Kidney (tissue), 14 donors: Measurements from ENCODE around the gene KLHL40. TPM values are rescaled to one million over a fixed set of nuclear protein-coding genes. Genes with fewer than 3 reads are reported as not detected.

ENCODE experiments used
- DNase-seq, 5 donors: peaks; one replicate each; pipeline ENCODE4 v3.0.0-alpha.2; 2013 to 2020
- FAIRE-seq: peaks from 2 replicates; lab custom pipeline; 2012; peaks lifted over from hg19 to GRCh38; lab: Jason Lieb, UNC
- H3K27ac ChIP-seq, 2 donors: one replicate each; pipeline ENCODE4 v1.7.0; 2013; ENCODE audit warnings: low read depth in 2 of 2, low read length in 2 of 2, inconsistent platforms in 1 of 2
- H3K27me3 ChIP-seq: one replicate; pipeline ENCODE4 v1.7.1; 2013; ENCODE audit warnings: low read length, inconsistent platforms; ENCODE audit not compliant: control insufficient read depth, insufficient read depth
- H3K36me3 ChIP-seq, 3 donors: one replicate each; pipeline versions ENCODE4 v1.7.0 to v1.7.1; 2013; ENCODE audit warnings: low read length in 3 of 3, control low read depth in 1 of 3, inconsistent platforms in 1 of 3; ENCODE audit not compliant: insufficient read depth in 3 of 3, control insufficient read depth in 2 of 3
- H3K4me1 ChIP-seq, 3 donors: one replicate each; pipeline versions ENCODE4 v1.7.0 to v1.7.1; 2013; ENCODE audit warnings: low read length in 3 of 3, inconsistent platforms in 1 of 3, low read depth in 1 of 3; ENCODE audit not compliant: control insufficient read depth in 2 of 3, insufficient read depth in 2 of 3
- H3K4me3 ChIP-seq, 3 donors: one replicate each; pipeline versions ENCODE4 v1.7.0 to v1.8.1; 2013; ENCODE audit warnings: low read length in 3 of 3, control low read depth in 1 of 3, inconsistent platforms in 1 of 3
- H3K9ac ChIP-seq, 3 donors: one replicate each; pipeline versions ENCODE4 v1.7.0 to v1.7.1; 2013; ENCODE audit warnings: low read length in 3 of 3, control low read depth in 1 of 3, inconsistent platforms in 1 of 3
- H3K9me3 ChIP-seq, 3 donors: one replicate each; pipeline versions ENCODE4 v1.7.0 to v1.7.1; 2013; ENCODE audit warnings: low read length in 3 of 3, control low read depth in 1 of 3, inconsistent platforms in 1 of 3; ENCODE audit not compliant: control insufficient read depth in 2 of 3, insufficient read depth in 1 of 3
- intact Hi-C: fragments of 100-400 bp; cut with DNase I; formaldehyde crosslinking; loops from one replicate; pipeline ENCODE4 v1.11.1; 2022
- polyA plus RNA-seq: library from polyadenylated mRNA; stranded (reverse); fragments of 350-450 nt; fragmentation: Illumina TruSeq; extraction: RNeasy Lipid Tissue Mini Kit (QIAGEN cat#74804); gene quantifications from one replicate; pipeline ENCODE4 v1.2.3, GENCODE V29; 2014; ENCODE audit warnings: low read depth, low replicate concordance; ENCODE audit not compliant: insufficient read depth
- total RNA-seq: library from RNA; stranded (reverse); fragmentation: NEBNext Ultra II Directional; extraction: Animal tissue kit (Norgen Biotek cat#: 25700); gene quantifications from one replicate; pipeline ENCODE4 v1.2.1, GENCODE V29; 2021
- TF ChIP-seq, protein P1 (sequence below): IDR thresholded peaks from 3 replicates; pipeline ENCODE4 v1.5.1; 2012; ENCODE audit warnings: mild to moderate bottlenecking, moderate library complexity, borderline replicate concordance; ENCODE audit not compliant: insufficient read depth; ENCODE audit errors: extremely low read depth
- donor health status: control.
- donor health status: control.
- donor health status: control.
- donor health status: control.
- donor health status: control.
- donor health status: DM: yes; HTN: yes; CAD: no.
- donor health status: Normal renal cell carcinoma (clear cell type).

KLHL40 gene
- total and polyA plus RNA-seq, 2 donors from 2014 or later, result not detected

DNA sequence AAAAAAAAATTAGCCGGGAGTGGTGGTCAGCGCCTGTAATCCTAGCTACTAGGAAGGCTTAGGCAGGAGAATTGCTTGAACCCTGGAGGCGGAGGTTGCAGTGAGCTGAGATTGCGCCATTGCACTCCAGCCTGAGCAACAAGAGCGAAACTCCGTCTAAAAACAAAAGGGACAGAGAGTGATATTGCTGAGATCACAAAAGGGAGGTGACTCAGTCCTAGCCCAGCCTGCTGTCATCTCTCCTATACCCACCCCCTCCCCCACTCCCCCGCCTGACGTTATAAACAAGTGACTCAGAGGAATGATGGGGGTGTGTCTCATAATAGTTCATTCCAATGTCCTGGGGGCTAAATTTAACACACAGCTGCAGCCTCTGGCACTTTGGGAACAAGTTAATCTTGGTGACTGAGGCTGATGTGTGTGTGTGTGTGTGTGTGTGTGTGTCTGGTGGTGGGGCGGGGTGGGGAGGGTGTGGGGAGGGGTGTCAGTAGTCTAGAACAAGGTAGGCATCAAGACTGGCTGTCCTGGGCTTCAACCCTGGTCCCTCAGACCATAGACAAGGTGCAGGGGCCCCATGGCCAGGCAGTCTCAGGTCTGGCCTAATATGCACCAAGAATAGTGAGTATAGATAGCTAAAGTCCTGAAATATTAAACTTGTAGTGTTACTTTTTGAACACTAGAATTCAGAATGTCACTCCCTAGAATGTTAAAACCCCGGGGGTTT, 1.3 kb upstream of the KLHL40 start:
- no peaks in the 10 kb centered on the region for H3K36me3 ChIP-seq
- TF ChIP-seq, protein P1, sequence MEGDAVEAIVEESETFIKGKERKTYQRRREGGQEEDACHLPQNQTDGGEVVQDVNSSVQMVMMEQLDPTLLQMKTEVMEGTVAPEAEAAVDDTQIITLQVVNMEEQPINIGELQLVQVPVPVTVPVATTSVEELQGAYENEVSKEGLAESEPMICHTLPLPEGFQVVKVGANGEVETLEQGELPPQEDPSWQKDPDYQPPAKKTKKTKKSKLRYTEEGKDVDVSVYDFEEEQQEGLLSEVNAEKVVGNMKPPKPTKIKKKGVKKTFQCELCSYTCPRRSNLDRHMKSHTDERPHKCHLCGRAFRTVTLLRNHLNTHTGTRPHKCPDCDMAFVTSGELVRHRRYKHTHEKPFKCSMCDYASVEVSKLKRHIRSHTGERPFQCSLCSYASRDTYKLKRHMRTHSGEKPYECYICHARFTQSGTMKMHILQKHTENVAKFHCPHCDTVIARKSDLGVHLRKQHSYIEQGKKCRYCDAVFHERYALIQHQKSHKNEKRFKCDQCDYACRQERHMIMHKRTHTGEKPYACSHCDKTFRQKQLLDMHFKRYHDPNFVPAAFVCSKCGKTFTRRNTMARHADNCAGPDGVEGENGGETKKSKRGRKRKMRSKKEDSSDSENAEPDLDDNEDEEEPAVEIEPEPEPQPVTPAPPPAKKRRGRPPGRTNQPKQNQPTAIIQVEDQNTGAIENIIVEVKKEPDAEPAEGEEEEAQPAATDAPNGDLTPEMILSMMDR, result no peak
- DNase-seq, result peak in 3 of 5 donors; percentile 20 to 80 (median 33)
- H3K27ac ChIP-seq, result no peak overlapping the region
- peaks cover 8% of the 10 kb centered on the region for H3K27me3 ChIP-seq
- intact Hi-C loops, result no loop called here
- no peak overlapping the region for H3K9ac ChIP-seq
- peaks cover 0 to 4% (median 0%) of the 10 kb centered on the region in 3 donors for H3K4me1 ChIP-seq
- H3K4me3 ChIP-seq, result no peak overlapping the region
- no peak for FAIRE-seq
- H3K9me3 ChIP-seq, result no peaks in the 10 kb centered on the region

DNA sequence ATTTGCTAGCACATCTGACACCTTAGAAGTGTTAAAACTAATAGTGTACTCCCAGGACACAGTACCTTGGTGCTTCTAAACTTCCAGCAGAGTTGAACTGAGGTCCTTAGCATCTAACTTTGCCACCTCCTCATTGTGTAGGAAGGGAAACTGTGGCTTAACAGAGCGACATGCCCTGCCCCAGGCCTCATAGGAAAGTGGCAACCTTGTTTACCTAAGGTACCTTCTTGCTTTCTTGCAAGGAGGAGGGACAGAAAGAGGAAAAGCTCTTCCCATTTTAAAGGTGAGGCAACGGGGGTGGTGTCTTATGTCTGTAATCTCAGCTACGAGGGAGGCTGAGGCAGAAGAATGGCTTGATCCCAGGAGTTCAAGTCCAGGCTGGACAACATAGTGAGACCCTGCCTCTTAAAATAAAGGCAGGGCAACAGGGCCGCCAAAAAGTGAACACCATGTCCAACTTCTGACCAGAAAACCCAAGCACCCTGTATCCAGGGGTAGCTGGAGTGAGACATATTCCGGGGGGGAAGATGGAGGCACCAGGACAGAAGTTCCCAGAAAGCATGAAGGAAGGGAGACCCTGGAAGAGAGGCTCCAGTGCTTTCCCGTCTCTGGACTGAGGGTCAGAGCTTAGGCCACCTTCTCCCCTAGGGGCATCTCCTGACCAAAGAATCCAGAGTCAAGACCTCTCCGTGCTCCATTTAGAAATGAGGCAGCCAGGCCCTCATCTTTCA, 540 bp upstream of the KLHL40 start:
- intact Hi-C loops, result no loop called here
- H3K27me3 ChIP-seq, result peaks cover 8% of the 10 kb centered on the region
- FAIRE-seq, result no peak
- DNase-seq, result no peak
- H3K9me3 ChIP-seq, result no peaks in the 10 kb centered on the region
- no peaks in the 10 kb centered on the region for H3K36me3 ChIP-seq
- peaks cover 0 to 4% (median 0%) of the 10 kb centered on the region in 3 donors for H3K4me1 ChIP-seq
- TF ChIP-seq, protein P1, result no peak
- H3K4me3 ChIP-seq, result no peak overlapping the region
- H3K9ac ChIP-seq, result no peak overlapping the region
- H3K27ac ChIP-seq, result no peak overlapping the region

DNA sequence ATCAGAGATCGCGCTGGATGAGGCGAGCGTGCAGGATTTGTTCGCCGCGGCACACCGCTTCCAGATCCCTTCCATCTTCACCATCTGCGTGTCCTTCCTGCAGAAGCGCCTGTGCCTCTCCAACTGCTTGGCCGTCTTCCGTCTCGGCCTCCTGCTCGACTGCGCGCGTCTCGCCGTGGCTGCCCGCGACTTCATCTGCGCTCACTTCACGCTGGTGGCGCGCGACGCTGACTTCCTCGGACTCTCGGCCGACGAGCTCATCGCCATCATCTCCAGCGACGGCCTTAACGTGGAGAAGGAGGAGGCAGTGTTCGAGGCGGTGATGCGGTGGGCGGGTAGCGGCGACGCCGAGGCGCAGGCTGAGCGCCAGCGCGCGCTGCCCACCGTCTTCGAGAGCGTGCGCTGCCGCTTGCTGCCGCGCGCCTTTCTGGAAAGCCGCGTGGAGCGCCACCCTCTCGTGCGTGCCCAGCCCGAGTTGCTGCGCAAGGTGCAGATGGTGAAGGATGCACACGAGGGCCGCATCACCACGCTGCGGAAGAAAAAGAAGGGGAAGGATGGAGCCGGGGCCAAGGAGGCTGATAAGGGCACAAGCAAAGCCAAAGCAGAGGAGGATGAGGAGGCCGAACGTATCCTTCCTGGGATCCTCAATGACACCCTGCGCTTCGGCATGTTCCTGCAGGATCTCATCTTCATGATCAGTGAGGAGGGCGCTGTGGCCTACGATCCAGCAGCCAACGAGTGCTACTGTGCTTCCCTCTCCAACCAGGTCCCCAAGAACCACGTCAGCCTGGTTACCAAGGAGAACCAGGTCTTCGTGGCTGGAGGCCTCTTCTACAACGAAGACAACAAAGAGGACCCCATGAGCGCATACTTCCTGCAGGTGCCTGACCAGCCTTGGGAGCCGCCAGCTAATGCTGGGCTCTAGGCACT, 819 bp downstream of the KLHL40 start:
- peak in 3 of 5 donors; percentile 19 to 68 (median 21) for DNase-seq
- no peak overlapping the region for H3K4me3 ChIP-seq

More for the DNA sequence above, 819 bp downstream of the KLHL40 start:
- Histone ChIP-seq H3K27ac (no peak overlapping the region), H3K27me3 (peaks cover 8% of the 10 kb centered on the region), H3K9ac (no peak overlapping the region), H3K4me1 (peaks cover 0 to 4% (median 0%) of the 10 kb centered on the region in 3 donors), H3K36me3 (no peaks in the 10 kb centered on the region), H3K9me3 (no peaks in the 10 kb centered on the region)
- intact Hi-C loops, result no loop called here
- no peak for FAIRE-seq
- TF ChIP-seq, protein P1, result no peak
